K562 (cell line): Measurements from ENCODE around the gene MPZL1. TPM values are rescaled to one million over a fixed set of nuclear protein-coding genes. Genes with fewer than 3 reads are reported as not detected.

Source experiments
- ATAC-seq: fragments of 200-7000 bp; cut with Tn5 transposase; 3 replicates; pipeline ENCODE4 v1.9.1; 2020; ENCODE audit warnings: moderate library complexity
- BruUV-seq: library from RNA; stranded (reverse); fragments of 400-500 nt; replicated peaks from 2 replicates; lab custom pipeline; 2021; lab: Mats Ljungman, UMichigan
- CTCF ChIA-PET: fragments of 300-600 bp; formaldehyde crosslinking; extraction: SDS; loops from one replicate; lab custom pipeline; 2021; ENCODE audit warnings: low intra/inter-chr PET ratio; lab: Yijun Ruan, JAX
- POLR2A ChIA-PET: fragments of 300-600, 350-650 bp; sonication (Branson Sonifier 250); formaldehyde crosslinking; extraction: SDS; loops from one replicate; lab custom pipeline; 2021; ENCODE audit warnings: antibody characterized with exemption, inconsistent platforms; lab: Yijun Ruan, JAX
- DNase-seq, 4 experiments: peaks; one replicate each; pipeline versions ENCODE4 v3.0.0 to v3.0.0-alpha.2; 2011 to 2018; ENCODE audit warnings: low spot score in 3 of 4, mixed read lengths in 3 of 4; ENCODE audit errors: extremely low read depth in 1 of 4
- FAIRE-seq: peaks from 2 replicates; lab custom pipeline; 2011; peaks lifted over from hg19 to GRCh38; lab: Jason Lieb, UNC
- H2AFZ ChIP-seq: 2 replicates; pipeline ENCODE4 v1.6.0; 2011; ENCODE audit warnings: low read depth, low read length, control low read depth, inconsistent platforms
- H3K27ac ChIP-seq: fragments of 200-600 bp; 3 replicates; pipeline ENCODE4 v1.8.0; 2011; ENCODE audit warnings: low read depth, mild to moderate bottlenecking, control low read depth, inconsistent platforms, low read length, moderate library complexity, mixed read lengths; ENCODE audit errors: extremely low read depth
- H3K27me3 ChIP-seq, 2 experiments: fragments of 300-600 bp in 1 of 2; 2 replicates in 1 of 2; 3 replicates in 1 of 2; pipeline versions ENCODE4 v1.6.0 to v1.8.0; 2011; ENCODE audit warnings: inconsistent platforms in 2 of 2, low read length in 2 of 2, mild to moderate bottlenecking in 1 of 2, mixed read lengths in 1 of 2, moderate library complexity in 1 of 2; ENCODE audit not compliant: control insufficient read depth in 2 of 2, insufficient read depth in 2 of 2
- H3K36me3 ChIP-seq: fragments of 300-600 bp; 3 replicates; pipeline ENCODE4 v1.8.0; 2011; ENCODE audit warnings: mild to moderate bottlenecking, low read length, inconsistent platforms; ENCODE audit not compliant: control insufficient read depth, insufficient read depth
- H3K4me1 ChIP-seq, 2 experiments: fragments of 200-600 bp in 1 of 2; replicated peaks in 1 of 2; 2 replicates in 1 of 2; 3 replicates in 1 of 2; pipeline versions ENCODE4 v1.5.1 to v1.8.0; 2011; ENCODE audit warnings: inconsistent platforms in 2 of 2, low read length in 2 of 2, mild to moderate bottlenecking in 1 of 2, mixed read lengths in 1 of 2, moderate library complexity in 1 of 2; ENCODE audit not compliant: control insufficient read depth in 2 of 2, insufficient read depth in 2 of 2
- H3K4me2 ChIP-seq: 2 replicates; pipeline ENCODE4 v1.6.1; 2011; ENCODE audit warnings: low read length, control low read depth, inconsistent platforms, mixed read lengths; ENCODE audit not compliant: insufficient read depth
- H3K4me3 ChIP-seq: fragments of 200-600 bp; sonication (generic), shearing (Covaris generic); 2 replicates; pipeline ENCODE4 v1.5.1; 2016; ENCODE audit warnings: control low read depth, inconsistent platforms
- H3K79me2 ChIP-seq: fragments of 200-600 bp; 3 replicates; pipeline ENCODE4 v1.8.0; 2011; ENCODE audit warnings: low read length, inconsistent platforms; ENCODE audit not compliant: control insufficient read depth, insufficient read depth
- H3K9ac ChIP-seq, 2 experiments: 2 replicates each; pipeline versions ENCODE4 v1.6.0 to v1.6.1; 2011; ENCODE audit warnings: low read depth in 2 of 2, low read length in 2 of 2, control low read depth in 1 of 2, inconsistent platforms in 1 of 2, mild to moderate bottlenecking in 1 of 2, mixed read lengths in 1 of 2; ENCODE audit not compliant: insufficient read depth in 1 of 2
- H3K9me1 ChIP-seq: one replicate; pipeline ENCODE4 v1.6.0; 2011; ENCODE audit warnings: inconsistent platforms, mild to moderate bottlenecking, low read length, moderate library complexity; ENCODE audit not compliant: control insufficient read depth, insufficient read depth
- H3K9me3 ChIP-seq: replicated peaks from 2 replicates; pipeline ENCODE4 v1.5.1; 2011; ENCODE audit warnings: low read depth, low read length, inconsistent platforms; ENCODE audit not compliant: control insufficient read depth, insufficient read depth
- H4K20me1 ChIP-seq: replicated peaks from 2 replicates; pipeline ENCODE4 v1.6.1; 2011; ENCODE audit warnings: low read length, inconsistent platforms, mixed read lengths; ENCODE audit not compliant: control insufficient read depth, insufficient read depth
- BRF1 ChIP-seq: IDR thresholded peaks from 3 replicates; pipeline ENCODE4 v1.6.1; 2011; ENCODE audit warnings: borderline replicate concordance, mild to moderate bottlenecking; ENCODE audit not compliant: insufficient read length; ENCODE audit errors: extremely low read depth
- FOXJ2 ChIP-seq: fragments of 200-800 bp; sonication (Bioruptor generic); IDR thresholded peaks from 2 replicates; pipeline ENCODE4 v1.6.1; 2016; ENCODE audit warnings: missing genetic modification characterization, missing compliant biosample characterization
- GTF2A2 ChIP-seq: IDR thresholded peaks from 2 replicates; pipeline ENCODE4 v1.6.1; 2016; ENCODE audit warnings: mild to moderate bottlenecking, missing genetic modification characterization, missing compliant biosample characterization
- MTA1 ChIP-seq: fragments of 450-650 bp; IDR thresholded peaks from 2 replicates; pipeline ENCODE4 v1.6.1; 2017; ENCODE audit warnings: borderline replicate concordance
- NELFE ChIP-seq: IDR thresholded peaks from 2 replicates; pipeline ENCODE4 v1.6.1; 2011; ENCODE audit warnings: mild to moderate bottlenecking; ENCODE audit not compliant: insufficient read depth, insufficient read length
- RBM22 ChIP-seq: fragments of 200-400 bp; formaldehyde crosslinking; IDR thresholded peaks from 2 replicates; pipeline ENCODE4 v1.6.1; 2018; ENCODE audit warnings: low read length, low read depth; ENCODE audit not compliant: poor library complexity, severe bottlenecking
- XRCC5 ChIP-seq: fragments of 200-400 bp; formaldehyde crosslinking; IDR thresholded peaks from 2 replicates; pipeline ENCODE4 v1.6.1; 2017; ENCODE audit warnings: low read depth, mild to moderate bottlenecking, low read length
- ZNF785 ChIP-seq: fragments of 250-450 bp; sonication (Bioruptor Pico); IDR thresholded peaks from 2 replicates; pipeline ENCODE4 v1.4.0; 2020; ENCODE audit warnings: mild to moderate bottlenecking
- in situ Hi-C: fragments of 300-500 bp; cut with MboI; formaldehyde crosslinking; loops from 4 replicates; pipeline ENCODE4 v1.15.0; 2018; ENCODE audit warnings: inconsistent platforms, mixed read lengths
- intact Hi-C: fragments of 100-400 bp; cut with micrococcal nuclease; formaldehyde crosslinking; loops from 2 replicates; pipeline ENCODE4 v1.14.2; 2022
- polyA plus RNA-seq, 8 experiments: library from polyadenylated mRNA; depleted of rRNA in 4 of 8; stranded (reverse) in 5 of 8; unstranded in 3 of 8; fragments of >200 nt; fragmentation: Nextera tagmentation in 2 of 8; fragmentation: Illumina TruSeq in 1 of 8; extraction: Ambion mirVana in 2 of 8; extraction: Trizol in 1 of 8; gene quantifications; 2 replicates each; pipeline versions ENCODE4 v1.2.1 to v1.2.3, GENCODE V29; 2011 to 2014; ENCODE audit warnings: inconsistent platforms in 1 of 8, missing spikeins in 1 of 8
- total RNA-seq, 7 experiments: library from RNA; depleted of rRNA in 6 of 7; stranded (reverse); fragments of >200 nt in 6 of 7; fragmentation: Illumina TruSeq in 2 of 7; extraction: Trizol in 2 of 7; gene quantifications; 2 replicates each; pipeline versions ENCODE4 v1.2.1 to v1.2.3, GENCODE V29; 2011 to 2021; ENCODE audit warnings: low replicate concordance in 1 of 7
- TF ChIP-seq, protein P1 (sequence below): fragments of 450-650 bp; IDR thresholded peaks from 2 replicates; pipeline ENCODE4 v1.6.1; 2018; ENCODE audit warnings: mild to moderate bottlenecking, low read depth; ENCODE audit not compliant: partially characterized antibody

Gene MPZL1
- total and polyA plus RNA-seq, 9 of the 15 experiments (the other 6 are each of a cell fraction or from before 2014, with no cell fraction given), result 14.5 to 153 (median 66.5) TPM

DNA sequence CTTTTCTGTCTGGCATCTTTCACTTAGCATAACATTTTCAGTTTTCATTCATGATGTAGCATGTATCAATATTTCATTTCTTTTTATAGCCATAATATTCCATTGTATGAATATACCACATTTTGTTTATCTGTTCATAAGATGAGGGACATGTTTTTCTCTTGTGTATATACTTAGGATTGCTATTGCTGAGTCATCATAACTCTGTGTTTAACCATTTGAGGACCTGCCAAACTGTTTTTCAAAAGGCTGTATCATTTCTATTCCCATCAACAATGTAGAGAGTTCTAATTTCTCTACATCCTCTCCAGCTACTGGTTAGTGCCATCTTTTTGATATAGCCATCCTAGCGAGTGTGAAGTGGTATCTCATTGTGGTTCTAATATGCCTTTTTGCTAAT, 26.2 kb downstream of the MPZL1 start (continued):
- TF ChIP-seq, protein P1, sequence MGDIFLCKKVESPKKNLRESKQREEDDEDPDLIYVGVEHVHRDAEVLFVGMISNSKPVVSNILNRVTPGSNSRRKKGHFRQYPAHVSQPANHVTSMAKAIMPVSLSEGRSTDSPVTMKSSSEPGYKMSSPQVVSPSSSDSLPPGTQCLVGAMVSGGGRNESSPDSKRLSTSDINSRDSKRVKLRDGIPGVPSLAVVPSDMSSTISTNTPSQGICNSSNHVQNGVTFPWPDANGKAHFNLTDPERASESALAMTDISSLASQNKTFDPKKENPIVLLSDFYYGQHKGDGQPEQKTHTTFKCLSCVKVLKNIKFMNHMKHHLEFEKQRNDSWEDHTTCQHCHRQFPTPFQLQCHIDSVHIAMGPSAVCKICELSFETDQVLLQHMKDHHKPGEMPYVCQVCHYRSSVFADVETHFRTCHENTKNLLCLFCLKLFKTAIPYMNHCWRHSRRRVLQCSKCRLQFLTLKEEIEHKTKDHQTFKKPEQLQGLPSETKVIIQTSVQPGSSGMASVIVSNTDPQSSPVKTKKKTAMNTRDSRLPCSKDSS, result no peak
- no peak for TF ChIP-seq RBM22
- TF ChIP-seq MTA1, result no peak
- TF ChIP-seq BRF1, result no peak
- no peak for TF ChIP-seq NELFE
- no peak for TF ChIP-seq GTF2A2 (tag)
- TF ChIP-seq ZNF785 (CRISPR knock-in tag), result no peak

DNA sequence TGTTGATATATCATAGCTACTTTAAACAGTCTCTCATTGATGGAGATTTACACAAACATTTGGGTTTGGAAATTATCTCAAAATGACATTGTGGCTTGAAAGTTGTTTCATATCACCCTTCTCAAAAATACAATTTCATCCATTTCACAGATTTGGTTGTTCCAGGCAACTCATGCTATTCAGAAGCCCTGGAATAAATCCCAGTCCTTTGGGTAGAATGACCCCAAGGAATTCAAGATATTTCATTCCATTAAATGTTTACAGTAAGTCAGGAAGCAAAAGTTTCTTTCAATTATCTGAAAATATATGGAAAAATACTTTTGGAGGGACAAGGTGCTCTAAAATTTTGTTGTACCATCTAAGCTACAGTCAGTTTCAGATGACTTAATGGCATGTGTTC, 27.1 kb downstream of the MPZL1 start:
- Histone ChIP-seq H3K9me3 (no peaks in the 10 kb centered on the region), H2AFZ (no peak overlapping the region), H4K20me1 (no peaks in the 10 kb centered on the region), H3K9me1 (no peaks in the 10 kb centered on the region), H3K4me1 (peaks cover 9 to 28% of the 10 kb centered on the region in 2 experiments), H3K27ac (peak overlapping the region; percentile 4; the same call in 1 of the 3 replicates), H3K27me3 (no peaks in the 10 kb centered on the region), H3K4me3 (no peak overlapping the region), H3K79me2 (peaks cover 81% of the 10 kb centered on the region), H3K36me3 (no peaks in the 10 kb centered on the region; the same call in 2 of the 3 replicates), H3K9ac (no peak overlapping the region), H3K4me2 (no peak overlapping the region)
- no peak for ATAC-seq
- FAIRE-seq, result no peak
- TF ChIP-seq FOXJ2 (tag) (0 out of 2 replicates have a peak, but pooled peaks have one; percentile 37), XRCC5 (no peak)
- CTCF ChIA-PET, result no interaction called here
- POLR2A ChIA-PET, result interaction anchor here (1.4 to 1.7 kb wide), 3 partner anchors 10 to 25 kb away, joined by 3 to 7 read pairs (median 6); no protein-coding TSS in a partner anchor
- in situ Hi-C loops (no loop called here), intact Hi-C loops (no loop called here)
- no TSS peak for BruUV-seq
- no peak for DNase-seq
